Caco-2 (cell line): ENCODE results near the gene GPSM3. TPM values are rescaled to one million over a fixed set of nuclear protein-coding genes. Genes with fewer than 3 reads are reported as not detected.
A peak's percentile ranks its signal among the peaks of the same experiment; 100 is the strongest.

ENCODE experiments used
- BruUV-seq: library from RNA; stranded (reverse); fragments of 400-500 nt; replicated peaks from 2 replicates; lab custom pipeline; 2021; lab: Mats Ljungman, UMichigan
- CTCF ChIA-PET: fragments of 300-600 bp; sonication (Branson Sonifier 250); formaldehyde crosslinking; loops from one replicate; lab custom pipeline; 2022; ENCODE audit warnings: antibody characterized with exemption; lab: Charles Lee
- POLR2A ChIA-PET: fragments of 300-600 bp; sonication (Branson Sonifier 250); formaldehyde crosslinking; loops from one replicate; lab custom pipeline; 2022; ENCODE audit warnings: antibody characterized with exemption; lab: Charles Lee
- DNase-seq, 2 experiments: peaks; one replicate each; pipeline versions ENCODE4 v3.0.0 to v3.0.0-alpha.2; 2020 to 2022
- H3K27me3 ChIP-seq: replicated peaks from 2 replicates; pipeline ENCODE4 v1.6.0; 2011; ENCODE audit warnings: low read length; ENCODE audit not compliant: control insufficient read depth, insufficient read depth
- H3K36me3 ChIP-seq: 2 replicates; pipeline ENCODE4 v1.5.1; 2011; ENCODE audit warnings: low read length; ENCODE audit not compliant: control insufficient read depth, insufficient read depth
- H3K4me1 ChIP-seq: fragments of 250-450 bp; sonication (Bioruptor Pico); 2 replicates; pipeline ENCODE4 v1.5.1; 2020; ENCODE audit warnings: mild to moderate bottlenecking
- H3K4me3 ChIP-seq: 2 replicates; pipeline ENCODE4 v1.5.1; 2011; ENCODE audit warnings: low read depth, mild to moderate bottlenecking, control low read depth, low read length
- H3K9me3 ChIP-seq: fragments of 250-450 bp; sonication (Bioruptor Pico); 2 replicates; pipeline ENCODE4 v1.5.1; 2020; ENCODE audit warnings: mild to moderate bottlenecking, moderate library complexity
- H3K27ac Mint-ChIP-seq: one replicate; pipeline ENCODE4 v1.8.0; 2022; ENCODE audit warnings: mixed read lengths; ENCODE audit not compliant: unreplicated experiment
- H3K27me3 Mint-ChIP-seq: one replicate; pipeline ENCODE4 v1.8.0; 2022; ENCODE audit warnings: mixed read lengths; ENCODE audit not compliant: insufficient read depth, unreplicated experiment
- H3K36me3 Mint-ChIP-seq: one replicate; pipeline ENCODE4 v1.8.0; 2022; ENCODE audit warnings: mild to moderate bottlenecking, mixed read lengths; ENCODE audit not compliant: insufficient read depth, unreplicated experiment
- H3K4me1 Mint-ChIP-seq: one replicate; pipeline ENCODE4 v1.8.0; 2022; ENCODE audit warnings: low read depth, mixed read lengths; ENCODE audit not compliant: unreplicated experiment
- H3K4me3 Mint-ChIP-seq: one replicate; pipeline ENCODE4 v1.8.0; 2022; ENCODE audit warnings: mild to moderate bottlenecking, moderate library complexity, mixed read lengths; ENCODE audit not compliant: unreplicated experiment
- H3K9me3 Mint-ChIP-seq: one replicate; pipeline ENCODE4 v1.8.0; 2022; ENCODE audit warnings: mixed read lengths; ENCODE audit not compliant: unreplicated experiment
- CTCF ChIP-seq, 2 experiments: fragments of 200-600 bp in 1 of 2; IDR thresholded peaks; 1 replicate in 1 of 2; 2 replicates in 1 of 2; pipeline versions ENCODE4 v1.5.1 to v1.8.0; 2011 to 2022; ENCODE audit warnings: antibody characterized with exemption in 1 of 2, control low read depth in 1 of 2, inconsistent platforms in 1 of 2, low read depth in 1 of 2, low read length in 1 of 2, mild to moderate bottlenecking in 1 of 2, moderate library complexity in 1 of 2; ENCODE audit not compliant: insufficient read depth in 1 of 2, severe bottlenecking in 1 of 2, unreplicated experiment in 1 of 2
- intact Hi-C: fragments of 100-400 bp; cut with micrococcal nuclease; formaldehyde crosslinking; loops from one replicate; pipeline ENCODE4 v1.10.0; 2022; ENCODE audit not compliant: unreplicated experiment
- total RNA-seq: library from RNA; stranded (reverse); gene quantifications from 2 replicates; pipeline ENCODE4 v1.2.3, GENCODE V29; 2022

Gene GPSM3
- total RNA-seq, 1 experiment from 2014 or later: 0.41 TPM

DNA sequence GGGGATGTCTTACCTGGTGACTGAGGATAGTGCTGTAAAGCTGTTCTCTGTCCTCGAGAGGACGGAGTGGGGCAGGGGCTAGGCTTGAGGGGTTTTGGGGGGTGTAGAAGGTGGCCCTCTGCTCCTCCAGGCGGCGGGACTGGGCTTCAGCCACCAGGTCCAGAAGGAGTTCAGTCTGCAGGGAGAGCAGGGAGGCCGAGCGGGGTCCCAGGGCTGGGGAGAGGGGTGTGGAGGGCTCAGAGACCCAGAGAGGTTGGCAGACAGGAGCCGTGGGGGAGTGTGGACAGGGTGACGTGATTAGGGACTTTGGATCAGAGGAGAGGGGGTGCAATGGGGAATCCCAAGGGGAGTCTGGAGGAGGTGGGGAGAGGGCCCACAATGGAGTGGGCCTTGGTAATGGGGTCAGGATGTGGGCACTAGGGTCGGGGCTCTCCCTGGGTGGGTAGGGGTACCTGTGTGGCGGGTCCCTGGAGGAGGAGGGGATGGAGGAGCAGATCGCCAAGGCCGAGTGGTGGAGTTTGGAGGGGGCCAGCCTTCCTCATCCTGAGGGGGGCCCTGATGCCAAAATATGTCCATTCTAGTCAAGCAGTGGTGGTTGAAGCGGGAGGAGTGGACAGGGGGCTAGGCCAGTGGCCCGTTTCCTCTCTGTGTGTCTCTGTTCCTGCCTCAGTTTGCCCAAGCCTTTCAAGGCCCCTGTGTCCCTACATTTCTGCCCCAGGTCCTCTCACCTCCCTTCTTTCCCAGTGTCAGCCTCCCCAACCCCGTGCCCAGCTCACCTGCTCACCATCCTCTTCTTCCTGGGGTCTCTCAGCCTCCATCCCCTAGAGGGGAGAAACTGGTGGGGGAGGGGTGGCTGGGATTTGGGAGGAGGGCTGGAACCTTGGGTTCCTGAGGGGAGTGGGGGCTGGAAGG, 491 bp downstream of the GPSM3 start:
- no peaks in the 10 kb centered on the region for H3K27me3 ChIP-seq
- intact Hi-C loops: loop anchor here (10.0 kb wide), 1 partner anchor 773 kb away; the partner anchor contains the start of gene BRD2
- no peak overlapping the region for H3K4me3 ChIP-seq
- H3K27ac Mint-ChIP-seq: no peak overlapping the region
- peaks cover 28% of the 10 kb centered on the region for H3K36me3 Mint-ChIP-seq
- CTCF ChIA-PET: interaction anchor here (0.5 to 1.4 kb wide), 2 partner anchors 14 to 64 kb away, joined by 3 read pairs; partner anchors contain the start of gene ATF6B
- peaks cover 23% of the 10 kb centered on the region for H3K4me1 ChIP-seq
- no peaks in the 10 kb centered on the region for H3K27me3 Mint-ChIP-seq
- H3K4me1 Mint-ChIP-seq: peaks cover 25% of the 10 kb centered on the region
- H3K36me3 ChIP-seq: peaks cover 2% of the 10 kb centered on the region; the same call in 1 of the 2 replicates
- TF ChIP-seq CTCF (IDR thresholded peaks at IDR 0.05; ENCODE audit: insufficient read depth in 1 of 2, low read depth in 1 of 2, low read length in 1 of 2, severe bottlenecking in 1 of 2, unreplicated experiment in 1 of 2): no peak
- no peaks in the 10 kb centered on the region for H3K9me3 ChIP-seq
- no TSS peak for BruUV-seq
- POLR2A ChIA-PET: no interaction called here
- no peak for DNase-seq
- no peaks in the 10 kb centered on the region for H3K9me3 Mint-ChIP-seq
- H3K4me3 Mint-ChIP-seq: no peak overlapping the region

DNA sequence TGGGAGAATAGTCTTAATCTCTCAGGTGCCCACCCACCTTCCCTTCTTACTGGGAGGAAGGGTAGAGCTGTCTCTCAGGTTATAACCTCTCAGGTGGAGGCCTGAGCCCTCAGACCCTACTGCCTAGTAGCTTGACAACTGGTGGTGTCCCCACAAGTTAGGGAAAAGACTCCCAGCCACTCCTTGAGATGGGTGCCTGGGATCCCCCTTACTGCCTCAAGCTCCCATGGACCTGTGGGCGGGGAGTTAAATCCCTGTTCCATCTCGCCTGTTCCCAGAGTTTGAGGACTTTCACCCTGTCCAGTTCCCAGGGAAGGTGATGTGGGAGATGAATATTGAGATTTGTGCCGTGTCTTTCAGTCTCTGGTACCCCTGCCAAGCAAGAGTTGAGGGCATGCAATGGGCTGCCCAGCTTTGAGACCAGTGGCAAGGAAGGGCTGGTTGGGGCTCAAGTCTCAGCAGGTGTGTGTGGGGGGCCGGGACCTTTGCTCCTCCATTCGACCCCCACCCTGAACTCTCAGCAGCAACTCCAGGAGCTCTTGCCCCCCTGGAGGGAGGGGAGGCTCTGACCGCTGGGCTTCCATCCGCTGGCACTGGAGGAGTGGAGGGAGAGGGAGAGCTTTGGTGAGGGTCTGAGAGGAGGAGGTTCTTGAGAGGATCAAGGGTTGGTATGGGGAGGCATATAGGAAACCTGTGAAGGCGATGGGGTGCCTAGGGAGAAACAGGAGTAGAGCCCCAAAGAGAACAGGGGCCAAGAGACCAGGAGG, 1.3 kb downstream of the GPSM3 start:
- peaks cover 19% of the 10 kb centered on the region for H3K4me1 ChIP-seq

More for the DNA sequence above, 1.3 kb downstream of the GPSM3 start:
- DNase-seq: no peak
- peaks cover 26% of the 10 kb centered on the region for H3K4me1 Mint-ChIP-seq
- H3K4me3 ChIP-seq: peak overlapping the region; percentile 62
- ChIA-PET CTCF (interaction anchor here (0.5 to 1.2 kb wide), 2 partner anchors 63 to 74 kb away, joined by 3 read pairs; partner anchors contain the start of gene ATF6B), POLR2A (interaction anchor here (0.8 kb wide), 1 partner anchor 781 kb away, joined by 5 read pairs; no protein-coding TSS in a partner anchor)
- no TSS peak for BruUV-seq
- peaks cover 36% of the 10 kb centered on the region for H3K36me3 Mint-ChIP-seq
- no peak overlapping the region for H3K27ac Mint-ChIP-seq
- peaks cover 2% of the 10 kb centered on the region; the same call in 1 of the 2 replicates for H3K36me3 ChIP-seq
- intact Hi-C loops: loop anchor here (1.0 to 10.0 kb wide), 2 partner anchors 13 to 774 kb away; partner anchors contain the start of genes BRD2 and RNF5
- peak overlapping the region; percentile 83 for H3K4me3 Mint-ChIP-seq
- H3K9me3 Mint-ChIP-seq: no peaks in the 10 kb centered on the region
- H3K9me3 ChIP-seq: no peaks in the 10 kb centered on the region
- TF ChIP-seq CTCF (IDR thresholded peaks at IDR 0.05; ENCODE audit: insufficient read depth in 1 of 2, low read depth in 1 of 2, low read length in 1 of 2, severe bottlenecking in 1 of 2, unreplicated experiment in 1 of 2): no peak
- no peaks in the 10 kb centered on the region for H3K27me3 Mint-ChIP-seq
- no peaks in the 10 kb centered on the region for H3K27me3 ChIP-seq
